ENCODE results near the gene ARHGEF10L. TPM values are rescaled to one million over a fixed set of nuclear protein-coding genes. Genes with fewer than 3 reads are reported as not detected.

The ARHGEF10L gene
- total RNA-seq, 4 donors from 2014 or later: 65.0 to 136 (median 94.1) TPM

GRCh38 chr1:17704176-17704575 lies 164.7 kb downstream of the ARHGEF10L start:
- Histone ChIP-seq H3K4me1 (no peaks in the 10 kb centered on the region), H3K9me3 (no peaks in the 10 kb centered on the region), H3K36me3 (no peaks in the 10 kb centered on the region), H3K27ac (no peak overlapping the region), H3K4me3 (no peak overlapping the region), H3K27me3 (no peaks in the 10 kb centered on the region)
- WGBS: 86% methylated on average over 7 of the region's 7 CpGs
- no peak for TF ChIP-seq POLR2A (IDR thresholded peaks at IDR 0.05)
- no peak for DNase-seq (ENCODE audit: low spot score in 2 of 2)

- 60% methylated on average over 10 of the region's 10 CpGs for WGBS
- no peaks in the 10 kb centered on the region for H3K27me3 ChIP-seq
- no peaks in the 10 kb centered on the region for H3K9me3 ChIP-seq
- DNase-seq (ENCODE audit: low spot score in 2 of 2): no peak
- no peak overlapping the region for H3K4me3 ChIP-seq
- H3K4me1 ChIP-seq: no peaks in the 10 kb centered on the region
- no peak overlapping the region for H3K27ac ChIP-seq
- no peaks in the 10 kb centered on the region for H3K36me3 ChIP-seq
- TF ChIP-seq CTCF (IDR thresholded peaks at IDR 0.05): no peak
- no peak for TF ChIP-seq EP300 (IDR thresholded peaks at IDR 0.05)
- TF ChIP-seq POLR2AphosphoS5 (IDR thresholded peaks at IDR 0.05): no peak
- no peak for TF ChIP-seq POLR2A (IDR thresholded peaks at IDR 0.05)
These were observed 166.9 kb downstream of the ARHGEF10L start for GRCh38 chr1:17706445-17706844.

GRCh38 chr1:17709981-17710380 lies 170.5 kb downstream of the ARHGEF10L start:
- 96% methylated on average over 3 of the region's 3 CpGs for WGBS
- H3K4me3 ChIP-seq: no peak overlapping the region
- no peak overlapping the region for H3K27ac ChIP-seq
- H3K27me3 ChIP-seq: peaks cover 7% of the 10 kb centered on the region
- DNase-seq (ENCODE audit: low spot score in 2 of 2): no peak
- H3K4me1 ChIP-seq: no peaks in the 10 kb centered on the region
- no peak for TF ChIP-seq EP300 (IDR thresholded peaks at IDR 0.05)
- no peak for TF ChIP-seq POLR2AphosphoS5 (IDR thresholded peaks at IDR 0.05)
- no peak for TF ChIP-seq CTCF (IDR thresholded peaks at IDR 0.05)
- TF ChIP-seq POLR2A (IDR thresholded peaks at IDR 0.05): no peak
- H3K36me3 ChIP-seq: no peaks in the 10 kb centered on the region
- H3K9me3 ChIP-seq: no peaks in the 10 kb centered on the region

GRCh38 chr1:17710889-17711576 lies 171.5 kb downstream of the ARHGEF10L start:
- no peak for DNase-seq (ENCODE audit: low spot score in 2 of 2)
- Histone ChIP-seq H3K27ac (no peak overlapping the region), H3K36me3 (no peaks in the 10 kb centered on the region), H3K27me3 (peaks cover 13% of the 10 kb centered on the region), H3K4me3 (no peak overlapping the region), H3K9me3 (no peaks in the 10 kb centered on the region), H3K4me1 (no peaks in the 10 kb centered on the region)
- no peak for TF ChIP-seq POLR2AphosphoS5 (IDR thresholded peaks at IDR 0.05)
- TF ChIP-seq CTCF (IDR thresholded peaks at IDR 0.05): no peak
- WGBS: 78% methylated on average over 4 of the region's 4 CpGs

- H3K27me3 ChIP-seq: peaks cover 13% of the 10 kb centered on the region
- no peak overlapping the region for H3K4me3 ChIP-seq
- H3K9me3 ChIP-seq: no peaks in the 10 kb centered on the region
- TF ChIP-seq CTCF (IDR thresholded peaks at IDR 0.05) (no peak), EP300 (IDR thresholded peaks at IDR 0.05) (no peak), POLR2A (IDR thresholded peaks at IDR 0.05) (no peak), POLR2AphosphoS5 (IDR thresholded peaks at IDR 0.05) (no peak)
- no peak overlapping the region for H3K27ac ChIP-seq
- DNase-seq (ENCODE audit: low spot score in 2 of 2): no peak
- no peaks in the 10 kb centered on the region for H3K4me1 ChIP-seq
- H3K36me3 ChIP-seq: no peaks in the 10 kb centered on the region
These were observed 172.0 kb downstream of the ARHGEF10L start for GRCh38 chr1:17711577-17711910.

GRCh38 chr1:17711941-17712340 lies 172.4 kb downstream of the ARHGEF10L start:
- Histone ChIP-seq H3K36me3 (no peaks in the 10 kb centered on the region), H3K27ac (no peak overlapping the region), H3K4me1 (no peaks in the 10 kb centered on the region), H3K27me3 (peaks cover 13% of the 10 kb centered on the region), H3K9me3 (no peaks in the 10 kb centered on the region), H3K4me3 (no peak overlapping the region)
- no peak for DNase-seq (ENCODE audit: low spot score in 2 of 2)
- WGBS: 78% methylated on average over 5 of the region's 5 CpGs
- TF ChIP-seq EP300 (IDR thresholded peaks at IDR 0.05) (no peak), POLR2AphosphoS5 (IDR thresholded peaks at IDR 0.05) (no peak), CTCF (IDR thresholded peaks at IDR 0.05) (no peak), POLR2A (IDR thresholded peaks at IDR 0.05) (no peak)
